ENCODE data around the gene ONECUT3. TPM values are rescaled to one million over a fixed set of nuclear protein-coding genes. Genes with fewer than 3 reads are reported as not detected.

Gene ONECUT3
- total RNA-seq, 2 donors from 2014 or later, result 0.05 TPM; not detected in 1

DNA sequence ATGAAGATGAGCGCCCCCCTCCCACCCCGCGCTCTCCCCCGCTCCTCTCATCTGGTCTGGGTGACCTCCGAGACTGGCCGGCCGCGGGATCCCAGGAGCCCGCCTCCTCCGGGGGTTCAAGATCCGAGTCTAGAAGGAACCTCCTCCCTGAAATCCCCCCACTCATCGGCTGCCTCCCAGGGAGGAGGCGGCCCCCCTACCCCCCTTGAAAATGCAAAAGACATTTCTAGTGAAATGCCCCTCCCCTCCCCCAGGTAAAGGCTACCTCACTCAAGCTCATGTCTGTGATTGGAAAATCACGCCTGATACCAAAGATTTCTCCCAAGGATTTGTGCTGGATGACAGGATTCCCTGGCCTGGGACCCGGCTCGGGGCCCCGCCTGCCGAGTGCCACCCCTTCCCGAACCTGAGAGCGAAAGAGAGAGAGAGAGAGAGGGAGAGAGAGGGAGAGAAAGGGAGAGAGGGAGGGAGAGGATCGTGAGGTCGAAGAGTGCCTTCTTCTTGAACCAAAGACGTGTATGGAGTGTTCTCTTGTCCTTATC, 23.4 kb downstream of the ONECUT3 start:
- DNase-seq, result no peak
- no peak overlapping the region for H3K4me3 ChIP-seq
- no peak overlapping the region for H3K27ac ChIP-seq
- no peaks in the 10 kb centered on the region for H3K36me3 ChIP-seq
- H3K27me3 ChIP-seq, result peaks cover 57% of the 10 kb centered on the region
- no peak overlapping the region for H3K9ac ChIP-seq (ENCODE audit: low read depth in 2 of 2, low read length in 2 of 2)
- no peaks in the 10 kb centered on the region for H3K9me3 ChIP-seq
- no peak for TF ChIP-seq CTCF (IDR thresholded peaks at IDR 0.05)
- intact Hi-C loops (cut with DNase I), result no loop called here
- H3K4me1 ChIP-seq, result no peaks in the 10 kb centered on the region

DNA sequence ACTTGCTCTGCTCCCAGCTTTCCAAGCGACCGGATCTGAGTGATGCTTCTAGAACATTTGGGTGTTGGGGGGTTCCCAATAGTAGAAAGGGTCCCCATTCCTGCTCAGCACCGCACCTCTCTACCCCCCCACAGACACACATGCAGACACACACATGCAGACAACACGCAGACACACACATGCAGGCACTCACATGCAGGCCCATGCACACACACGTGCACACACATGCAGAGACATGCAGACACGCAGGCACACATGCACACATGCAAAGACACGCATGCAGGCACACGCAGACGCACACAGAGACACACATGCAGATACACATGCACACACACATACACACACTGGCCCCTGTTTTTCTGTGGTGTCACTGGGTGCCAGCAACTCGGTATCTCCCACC, 23.8 kb downstream of the ONECUT3 start:
- Histone ChIP-seq H3K9me3 (no peaks in the 10 kb centered on the region), H3K27me3 (peaks cover 59% of the 10 kb centered on the region), H3K4me1 (no peaks in the 10 kb centered on the region), H3K36me3 (no peaks in the 10 kb centered on the region), H3K4me3 (no peak overlapping the region), H3K27ac (no peak overlapping the region), H3K9ac (ENCODE audit: low read depth in 2 of 2, low read length in 2 of 2) (no peak overlapping the region)
- intact Hi-C loops (cut with DNase I), result no loop called here
- no peak for DNase-seq
- TF ChIP-seq CTCF (IDR thresholded peaks at IDR 0.05), result no peak

GRCh38 chr19:1779574-1779973, 26.3 kb downstream of the ONECUT3 start:
- no peak overlapping the region for H3K9ac ChIP-seq (ENCODE audit: low read depth in 2 of 2, low read length in 2 of 2)
- H3K9me3 ChIP-seq, result no peaks in the 10 kb centered on the region
- no peak overlapping the region for H3K27ac ChIP-seq
- no peaks in the 10 kb centered on the region for H3K36me3 ChIP-seq
- no peaks in the 10 kb centered on the region for H3K4me1 ChIP-seq
- peaks cover 52% of the 10 kb centered on the region for H3K27me3 ChIP-seq
- no peak overlapping the region for H3K4me3 ChIP-seq
- no peak for DNase-seq
- intact Hi-C loops (cut with DNase I), result no loop called here
- TF ChIP-seq CTCF (IDR thresholded peaks at IDR 0.05), result no peak

DNA sequence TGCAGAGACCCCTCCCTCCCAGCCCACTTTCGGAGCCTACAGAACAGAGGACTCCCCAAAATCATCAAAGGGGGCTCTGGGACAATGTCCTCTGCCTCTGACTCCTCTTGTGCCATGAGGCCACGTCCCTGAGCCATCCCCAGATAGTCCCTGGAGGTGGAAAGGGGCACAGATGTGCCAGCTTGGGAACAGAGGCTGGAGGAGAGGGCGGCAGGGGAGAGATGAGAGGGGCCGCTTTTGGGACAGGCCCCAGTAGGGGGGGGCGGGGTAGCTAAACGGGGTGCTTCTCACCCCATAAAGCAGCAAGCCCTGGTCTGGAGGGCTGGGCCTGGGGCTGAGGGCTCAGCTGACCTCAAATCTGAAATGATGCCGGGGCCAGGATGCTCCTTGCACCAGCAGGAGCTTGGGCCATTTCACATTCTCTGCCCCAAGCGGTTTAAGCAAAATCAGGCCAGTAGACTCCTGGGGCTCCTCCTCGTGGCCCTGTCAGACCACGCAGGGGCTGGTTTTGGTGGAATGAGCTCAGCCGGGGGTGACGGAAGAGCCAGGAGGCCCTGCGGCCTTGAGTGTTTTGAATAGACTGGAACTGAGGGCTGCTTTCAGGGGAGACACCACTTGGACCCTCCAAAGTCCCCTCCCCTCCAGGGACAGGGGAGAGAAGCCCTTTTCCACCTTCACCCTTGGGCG, 27.1 kb downstream of the ONECUT3 start:
- peaks cover 44% of the 10 kb centered on the region for H3K27me3 ChIP-seq

DNA sequence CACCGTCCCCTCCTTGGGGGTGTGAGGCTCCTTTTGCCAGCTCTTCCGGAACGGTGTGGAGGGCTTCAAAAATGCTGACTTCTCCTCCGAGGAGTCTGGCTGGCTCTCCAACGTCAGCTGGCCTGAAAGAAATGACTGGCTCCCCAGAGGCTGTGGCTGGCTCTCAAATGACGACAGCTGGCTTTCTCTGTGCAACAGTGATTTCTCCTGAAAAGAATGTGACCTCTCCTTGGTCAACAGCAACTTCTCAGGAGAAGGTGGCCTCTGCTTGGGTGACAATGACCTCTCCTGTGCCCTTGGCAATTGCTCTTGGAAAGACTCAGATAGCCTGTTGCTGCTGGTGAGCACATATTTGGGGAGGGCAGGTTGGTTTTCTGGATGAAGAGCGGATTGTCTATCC, 29.2 kb downstream of the ONECUT3 start:
- Histone ChIP-seq H3K27ac (no peak overlapping the region), H3K4me3 (no peak overlapping the region), H3K27me3 (peaks cover 27% of the 10 kb centered on the region), H3K36me3 (no peaks in the 10 kb centered on the region), H3K9ac (ENCODE audit: low read depth in 2 of 2, low read length in 2 of 2) (no peak overlapping the region), H3K9me3 (no peaks in the 10 kb centered on the region), H3K4me1 (no peaks in the 10 kb centered on the region)
- DNase-seq, result no peak
- TF ChIP-seq CTCF (IDR thresholded peaks at IDR 0.05), result no peak
- intact Hi-C loops (cut with DNase I), result no loop called here

More for the DNA sequence above, 27.1 kb downstream of the ONECUT3 start:
- Histone ChIP-seq H3K4me3 (no peak overlapping the region), H3K36me3 (no peaks in the 10 kb centered on the region), H3K9ac (ENCODE audit: low read depth in 2 of 2, low read length in 2 of 2) (no peak overlapping the region), H3K9me3 (no peaks in the 10 kb centered on the region), H3K4me1 (no peaks in the 10 kb centered on the region), H3K27ac (no peak overlapping the region)
- intact Hi-C loops (cut with DNase I), result no loop called here
- TF ChIP-seq CTCF (IDR thresholded peaks at IDR 0.05), result no peak
- no peak for DNase-seq
